HEK293 (cell line): ENCODE measurements around the gene ZNF574.

Experiments
- CTCF ChIA-PET: fragments of 350-600 bp; formaldehyde crosslinking; extraction: SDS; loops from one replicate; lab custom pipeline; 2021; ENCODE audit warnings: antibody characterized with exemption; lab: Yijun Ruan, JAX
- POLR2A ChIA-PET: fragments of 300-600 bp; formaldehyde crosslinking; extraction: SDS; loops from one replicate; lab custom pipeline; 2020; ENCODE audit warnings: antibody characterized with exemption, inconsistent platforms; lab: Yijun Ruan, JAX
- H3K27ac ChIP-seq: fragments of 200-500 bp; sonication (Bioruptor generic); 2 replicates; pipeline ENCODE4 v1.5.1; 2014; ENCODE audit warnings: low read depth, low read length, control low read depth, inconsistent platforms; ENCODE audit errors: extremely low read depth
- H3K36me3 ChIP-seq, 2 experiments: fragments of 200-500 bp in 1 of 2; sonication (Bioruptor generic) in 1 of 2; 1 replicate in 1 of 2; 2 replicates in 1 of 2; pipeline ENCODE4 v1.5.1; 2014 to 2017; ENCODE audit warnings: inconsistent platforms in 2 of 2, low read length in 2 of 2; ENCODE audit not compliant: control insufficient read depth in 2 of 2, insufficient read depth in 1 of 2
- H3K4me1 ChIP-seq: fragments of 200-500 bp; sonication (Bioruptor generic); 2 replicates; pipeline ENCODE4 v1.5.1; 2014; ENCODE audit warnings: mild to moderate bottlenecking, low read length, inconsistent platforms; ENCODE audit not compliant: control insufficient read depth, insufficient read depth
- H3K4me3 ChIP-seq: 2 replicates; pipeline ENCODE4 v1.5.1; 2011; ENCODE audit warnings: low read depth, mild to moderate bottlenecking, control low read depth, low read length, moderate library complexity
- H3K9me3 ChIP-seq: fragments of 200-500 bp; sonication (Bioruptor generic); 2 replicates; pipeline ENCODE4 v1.5.1; 2014; ENCODE audit warnings: low read depth, low read length, inconsistent platforms; ENCODE audit not compliant: control insufficient read depth, insufficient read depth
- BCL11A ChIP-seq: fragments of 450-650 bp; formaldehyde crosslinking; IDR thresholded peaks from 2 replicates; pipeline ENCODE4 v1.5.1; 2016; ENCODE audit warnings: low read depth, missing biosample characterization, missing genetic modification characterization
- BCL6B ChIP-seq: fragments of 450-650 bp; formaldehyde crosslinking; IDR thresholded peaks from 2 replicates; pipeline ENCODE4 v1.5.1; 2017; ENCODE audit warnings: missing biosample characterization, missing genetic modification characterization
- FEZF1 ChIP-seq: fragments of 450-650 bp; formaldehyde crosslinking; IDR thresholded peaks from 2 replicates; pipeline ENCODE4 v1.5.1; 2016; ENCODE audit warnings: missing biosample characterization, missing genetic modification characterization
- GLI4 ChIP-seq: fragments of 450-650 bp; formaldehyde crosslinking; IDR thresholded peaks from 2 replicates; pipeline ENCODE4 v1.5.1; 2016; ENCODE audit warnings: missing biosample characterization, missing genetic modification characterization
- OVOL3 ChIP-seq: fragments of 450-650 bp; formaldehyde crosslinking; IDR thresholded peaks from 2 replicates; pipeline ENCODE4 v1.5.1; 2016; ENCODE audit warnings: missing biosample characterization, missing genetic modification characterization
- PRDM2 ChIP-seq: fragments of 450-650 bp; formaldehyde crosslinking; IDR thresholded peaks from 2 replicates; pipeline ENCODE4 v1.5.1; 2016; ENCODE audit warnings: missing biosample characterization, missing genetic modification characterization, borderline replicate concordance
- ZEB2 ChIP-seq: fragments of 450-650 bp; formaldehyde crosslinking; IDR thresholded peaks from 2 replicates; pipeline ENCODE4 v1.5.1; 2016; ENCODE audit warnings: missing biosample characterization, missing genetic modification characterization
- ZNF10 ChIP-seq: fragments of 450-650 bp; formaldehyde crosslinking; IDR thresholded peaks from 2 replicates; pipeline ENCODE4 v1.5.1; 2017; ENCODE audit warnings: missing biosample characterization, missing genetic modification characterization
- ZNF155 ChIP-seq: fragments of 450-650 bp; formaldehyde crosslinking; IDR thresholded peaks from 2 replicates; pipeline ENCODE4 v1.5.1; 2016; ENCODE audit warnings: missing biosample characterization, missing genetic modification characterization
- ZNF19 ChIP-seq: fragments of 450-650 bp; formaldehyde crosslinking; IDR thresholded peaks from 2 replicates; pipeline ENCODE4; 2016; ENCODE audit warnings: missing biosample characterization, missing genetic modification characterization, low read depth
- ZNF211 ChIP-seq: fragments of 450-650 bp; formaldehyde crosslinking; IDR thresholded peaks from 2 replicates; pipeline ENCODE4 v1.5.1; 2016; ENCODE audit warnings: low read depth, missing biosample characterization, missing genetic modification characterization
- ZNF214 ChIP-seq: fragments of 450-650 bp; formaldehyde crosslinking; IDR thresholded peaks from 2 replicates; pipeline ENCODE4 v1.5.1; 2017; ENCODE audit warnings: missing biosample characterization, mild to moderate bottlenecking, missing genetic modification characterization, borderline replicate concordance
- ZNF24 ChIP-seq: fragments of 450-650 bp; formaldehyde crosslinking; IDR thresholded peaks from 2 replicates; pipeline ENCODE4 v1.5.1; 2016; ENCODE audit warnings: missing biosample characterization, missing genetic modification characterization
- ZNF335 ChIP-seq: fragments of 450-650 bp; formaldehyde crosslinking; conservative IDR thresholded peaks from 2 replicates; pipeline ENCODE4 v1.5.1; 2016; ENCODE audit warnings: missing biosample characterization, missing genetic modification characterization
- ZNF391 ChIP-seq: fragments of 450-650 bp; formaldehyde crosslinking; IDR thresholded peaks from 2 replicates; pipeline ENCODE4 v1.5.1; 2016; ENCODE audit warnings: low read depth, missing biosample characterization, missing genetic modification characterization, borderline replicate concordance
- ZNF449 ChIP-seq: fragments of 450-650 bp; formaldehyde crosslinking; IDR thresholded peaks from 2 replicates; pipeline ENCODE4 v1.5.1; 2017; ENCODE audit warnings: missing biosample characterization, mild to moderate bottlenecking, missing genetic modification characterization, moderate library complexity
- ZNF514 ChIP-seq: fragments of 450-650 bp; formaldehyde crosslinking; IDR thresholded peaks from 2 replicates; pipeline ENCODE4 v1.5.1; 2016; ENCODE audit warnings: missing biosample characterization, missing genetic modification characterization
- ZNF626 ChIP-seq: fragments of 450-650 bp; sonication (Bioruptor Pico); formaldehyde crosslinking; IDR thresholded peaks from 2 replicates; pipeline ENCODE4 v1.5.1; 2018; ENCODE audit warnings: missing biosample characterization, missing genetic modification characterization, inconsistent platforms
- ZNF654 ChIP-seq: fragments of 450-650 bp; formaldehyde crosslinking; IDR thresholded peaks from 2 replicates; pipeline ENCODE4 v1.5.1; 2016; ENCODE audit warnings: low read depth, missing biosample characterization, missing genetic modification characterization
- ZNF768 ChIP-seq: fragments of 450-650 bp; formaldehyde crosslinking; IDR thresholded peaks from 2 replicates; pipeline ENCODE4 v1.5.1; 2018; ENCODE audit warnings: missing biosample characterization, mild to moderate bottlenecking, missing genetic modification characterization
- ZNF776 ChIP-seq: fragments of 450-650 bp; formaldehyde crosslinking; IDR thresholded peaks from 2 replicates; pipeline ENCODE4 v1.5.0; 2017; ENCODE audit warnings: missing biosample characterization, missing genetic modification characterization, borderline replicate concordance
- ZNF837 ChIP-seq: fragments of 450-650 bp; formaldehyde crosslinking; IDR thresholded peaks from 2 replicates; pipeline ENCODE4 v1.5.1; 2016; ENCODE audit warnings: missing biosample characterization, missing genetic modification characterization
- ZSCAN23 ChIP-seq: fragments of 450-650 bp; formaldehyde crosslinking; IDR thresholded peaks from 2 replicates; pipeline ENCODE4 v1.5.1; 2016; ENCODE audit warnings: missing biosample characterization, missing genetic modification characterization
- TF ChIP-seq, protein P1 (sequence below): fragments of 450-650 bp; formaldehyde crosslinking; IDR thresholded peaks from 2 replicates; pipeline ENCODE4 v1.5.1; 2016; ENCODE audit warnings: missing biosample characterization, missing genetic modification characterization

Gene ZNF574

DNA sequence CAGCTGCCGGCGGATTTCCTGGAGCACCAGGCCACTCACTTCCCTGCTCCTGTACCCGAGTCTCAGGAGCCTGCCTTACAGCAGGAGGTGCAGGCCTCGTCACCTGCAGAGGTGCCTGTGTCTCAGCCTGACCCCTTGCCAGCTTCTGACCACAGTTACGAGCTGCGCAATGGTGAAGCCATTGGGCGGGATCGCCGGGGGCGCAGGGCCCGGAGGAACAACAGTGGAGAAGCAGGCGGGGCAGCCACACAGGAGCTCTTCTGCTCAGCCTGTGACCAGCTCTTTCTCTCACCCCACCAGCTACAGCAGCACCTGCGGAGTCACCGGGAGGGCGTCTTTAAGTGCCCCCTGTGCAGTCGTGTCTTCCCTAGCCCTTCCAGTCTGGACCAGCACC, 3.3 kb downstream of the ZNF574 start (continued):
- no peak for TF ChIP-seq OVOL3
- no peak for TF ChIP-seq ZNF776 (tag by site-specific recombination)
- TF ChIP-seq ZNF211 (tag by site-specific recombination) = no peak
- no peak for TF ChIP-seq ZNF155 (tag by site-specific recombination)

- CTCF ChIA-PET = interaction anchor here (0.6 kb wide), 1 partner anchor 105 kb away, joined by 3 read pairs; no protein-coding TSS in a partner anchor
- POLR2A ChIA-PET = no interaction called here
These were observed 4.2 kb downstream of the ZNF574 start for GRCh38 chr19:42079886-42080763.

More at GRCh38 chr19:42079886-42080763, 4.2 kb downstream of the ZNF574 start:
- Histone ChIP-seq H3K36me3 (peaks cover 45 to 49% of the 10 kb centered on the region in 2 experiments), H3K27ac (no peak overlapping the region), H3K9me3 (no peaks in the 10 kb centered on the region), H3K4me1 (peaks cover 11% of the 10 kb centered on the region), H3K4me3 (no peak overlapping the region)
- TF ChIP-seq FEZF1 (no peak), BCL6B (tag by site-specific recombination) (no peak), PRDM2 (no peak), ZNF391 (no peak), ZSCAN23 (tag by site-specific recombination) (no peak), ZNF768 (tag by site-specific recombination) (no peak), BCL11A (tag by site-specific recombination) (no peak), ZNF449 (no peak), ZNF626 (tag by site-specific recombination) (no peak), ZNF19 (tag by site-specific recombination) (no peak), ZEB2 (tag by site-specific recombination) (no peak), ZNF335 (tag by site-specific recombination) (no peak), ZNF514 (tag by site-specific recombination) (no peak), ZNF654 (no peak), ZNF10 (tag by site-specific recombination) (no peak), ZNF837 (tag by site-specific recombination) (no peak), GLI4 (tag by site-specific recombination) (no peak), ZNF24 (tag by site-specific recombination) (no peak), ZNF214 (tag by site-specific recombination) (no peak)
- TF ChIP-seq, protein P1, sequence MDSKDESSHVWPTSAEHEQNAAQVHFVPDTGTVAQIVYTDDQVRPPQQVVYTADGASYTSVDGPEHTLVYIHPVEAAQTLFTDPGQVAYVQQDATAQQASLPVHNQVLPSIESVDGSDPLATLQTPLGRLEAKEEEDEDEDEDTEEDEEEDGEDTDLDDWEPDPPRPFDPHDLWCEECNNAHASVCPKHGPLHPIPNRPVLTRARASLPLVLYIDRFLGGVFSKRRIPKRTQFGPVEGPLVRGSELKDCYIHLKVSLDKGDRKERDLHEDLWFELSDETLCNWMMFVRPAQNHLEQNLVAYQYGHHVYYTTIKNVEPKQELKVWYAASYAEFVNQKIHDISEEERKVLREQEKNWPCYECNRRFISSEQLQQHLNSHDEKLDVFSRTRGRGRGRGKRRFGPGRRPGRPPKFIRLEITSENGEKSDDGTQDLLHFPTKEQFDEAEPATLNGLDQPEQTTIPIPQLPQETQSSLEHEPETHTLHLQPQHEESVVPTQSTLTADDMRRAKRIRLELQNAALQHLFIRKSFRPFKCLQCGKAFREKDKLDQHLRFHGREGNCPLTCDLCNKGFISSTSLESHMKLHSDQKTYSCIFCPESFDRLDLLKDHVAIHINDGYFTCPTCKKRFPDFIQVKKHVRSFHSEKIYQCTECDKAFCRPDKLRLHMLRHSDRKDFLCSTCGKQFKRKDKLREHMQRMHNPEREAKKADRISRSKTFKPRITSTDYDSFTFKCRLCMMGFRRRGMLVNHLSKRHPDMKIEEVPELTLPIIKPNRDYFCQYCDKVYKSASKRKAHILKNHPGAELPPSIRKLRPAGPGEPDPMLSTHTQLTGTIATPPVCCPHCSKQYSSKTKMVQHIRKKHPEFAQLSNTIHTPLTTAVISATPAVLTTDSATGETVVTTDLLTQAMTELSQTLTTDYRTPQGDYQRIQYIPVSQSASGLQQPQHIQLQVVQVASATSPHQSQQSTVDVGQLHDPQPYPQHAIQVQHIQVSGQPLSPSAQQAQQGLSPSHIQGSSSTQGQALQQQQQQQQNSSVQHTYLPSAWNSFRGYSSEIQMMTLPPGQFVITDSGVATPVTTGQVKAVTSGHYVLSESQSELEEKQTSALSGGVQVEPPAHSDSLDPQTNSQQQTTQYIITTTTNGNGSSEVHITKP (tag by site-specific recombination) = no peak
